HEK293 (cell line): Measurements from ENCODE around the gene MADD.

Experiments
- CTCF ChIA-PET: fragments of 350-600 bp; formaldehyde crosslinking; extraction: SDS; loops from one replicate; lab custom pipeline; 2021; ENCODE audit warnings: antibody characterized with exemption; lab: Yijun Ruan, JAX
- POLR2A ChIA-PET: fragments of 300-600 bp; formaldehyde crosslinking; extraction: SDS; loops from one replicate; lab custom pipeline; 2020; ENCODE audit warnings: antibody characterized with exemption, inconsistent platforms; lab: Yijun Ruan, JAX
- H3K27ac ChIP-seq: fragments of 200-500 bp; sonication (Bioruptor generic); 2 replicates; pipeline ENCODE4 v1.5.1; 2014; ENCODE audit warnings: low read depth, low read length, control low read depth, inconsistent platforms; ENCODE audit errors: extremely low read depth
- H3K36me3 ChIP-seq, 2 experiments: fragments of 200-500 bp in 1 of 2; sonication (Bioruptor generic) in 1 of 2; 1 replicate in 1 of 2; 2 replicates in 1 of 2; pipeline ENCODE4 v1.5.1; 2014 to 2017; ENCODE audit warnings: inconsistent platforms in 2 of 2, low read length in 2 of 2; ENCODE audit not compliant: control insufficient read depth in 2 of 2, insufficient read depth in 1 of 2
- H3K4me1 ChIP-seq: fragments of 200-500 bp; sonication (Bioruptor generic); 2 replicates; pipeline ENCODE4 v1.5.1; 2014; ENCODE audit warnings: mild to moderate bottlenecking, low read length, inconsistent platforms; ENCODE audit not compliant: control insufficient read depth, insufficient read depth
- H3K4me3 ChIP-seq: 2 replicates; pipeline ENCODE4 v1.5.1; 2011; ENCODE audit warnings: low read depth, mild to moderate bottlenecking, control low read depth, low read length, moderate library complexity
- H3K9me3 ChIP-seq: fragments of 200-500 bp; sonication (Bioruptor generic); 2 replicates; pipeline ENCODE4 v1.5.1; 2014; ENCODE audit warnings: low read depth, low read length, inconsistent platforms; ENCODE audit not compliant: control insufficient read depth, insufficient read depth
- ATF2 ChIP-seq: fragments of 450-650 bp; formaldehyde crosslinking; IDR thresholded peaks from 2 replicates; pipeline ENCODE4 v1.5.1; 2016; ENCODE audit warnings: missing biosample characterization, missing genetic modification characterization, low read depth
- GLIS1 ChIP-seq: fragments of 450-650 bp; formaldehyde crosslinking; IDR thresholded peaks from 2 replicates; pipeline ENCODE4 v1.5.1; 2016; ENCODE audit warnings: missing biosample characterization, missing genetic modification characterization
- GLIS2 ChIP-seq: fragments of 450-650 bp; formaldehyde crosslinking; IDR thresholded peaks from 2 replicates; pipeline ENCODE4 v1.5.1; 2016; ENCODE audit warnings: missing biosample characterization, missing genetic modification characterization
- HOXA7 ChIP-seq: sonication (generic); formaldehyde crosslinking; IDR thresholded peaks from 2 replicates; pipeline ENCODE4 v1.8.1; 2022; ENCODE audit warnings: missing genetic modification reagents, borderline replicate concordance
- KLF1 ChIP-seq: fragments of 450-650 bp; formaldehyde crosslinking; IDR thresholded peaks from 2 replicates; pipeline ENCODE4 v1.5.1; 2016; ENCODE audit warnings: missing biosample characterization, missing genetic modification characterization
- KLF7 ChIP-seq: fragments of 450-650 bp; formaldehyde crosslinking; IDR thresholded peaks from 2 replicates; pipeline ENCODE4 v1.5.1; 2016; ENCODE audit warnings: missing biosample characterization, missing genetic modification characterization, borderline replicate concordance
- SP3 ChIP-seq: fragments of 450-650 bp; formaldehyde crosslinking; IDR thresholded peaks from 2 replicates; pipeline ENCODE4 v1.5.1; 2016; ENCODE audit warnings: missing biosample characterization, missing genetic modification characterization
- TRIM28 ChIP-seq: IDR thresholded peaks from 2 replicates; pipeline ENCODE4 v1.6.1; 2011; ENCODE audit warnings: low read length, control low read depth, borderline replicate concordance
- ZBTB48 ChIP-seq: fragments of 450-650 bp; formaldehyde crosslinking; IDR thresholded peaks from 2 replicates; pipeline ENCODE4 v1.5.1; 2016; ENCODE audit warnings: missing biosample characterization, missing genetic modification characterization
- ZFP37 ChIP-seq: fragments of 450-650 bp; formaldehyde crosslinking; IDR thresholded peaks from 2 replicates; pipeline ENCODE4 v1.5.1; 2016; ENCODE audit warnings: missing biosample characterization, missing genetic modification characterization
- ZNF112 ChIP-seq: fragments of 450-650 bp; formaldehyde crosslinking; IDR thresholded peaks from 2 replicates; pipeline ENCODE4 v1.5.0; 2017; ENCODE audit warnings: missing biosample characterization, missing genetic modification characterization
- ZNF114 ChIP-seq: fragments of 450-650 bp; formaldehyde crosslinking; IDR thresholded peaks from 2 replicates; pipeline ENCODE4 v1.5.0; 2017; ENCODE audit warnings: missing biosample characterization, missing genetic modification characterization
- ZNF138 ChIP-seq: fragments of 450-650 bp; formaldehyde crosslinking; IDR thresholded peaks from 2 replicates; pipeline ENCODE4 v1.5.1; 2016; ENCODE audit warnings: missing biosample characterization, missing genetic modification characterization, borderline replicate concordance
- ZNF2 ChIP-seq: fragments of 450-650 bp; formaldehyde crosslinking; IDR thresholded peaks from 2 replicates; pipeline ENCODE4 v1.5.1; 2016; ENCODE audit warnings: missing biosample characterization, missing genetic modification characterization
- ZNF214 ChIP-seq: fragments of 450-650 bp; formaldehyde crosslinking; IDR thresholded peaks from 2 replicates; pipeline ENCODE4 v1.5.1; 2017; ENCODE audit warnings: missing biosample characterization, mild to moderate bottlenecking, missing genetic modification characterization, borderline replicate concordance
- ZNF292 ChIP-seq: fragments of 450-650 bp; formaldehyde crosslinking; IDR thresholded peaks from 2 replicates; pipeline ENCODE4 v1.5.1; 2016; ENCODE audit warnings: low read depth, missing biosample characterization, missing genetic modification characterization, borderline replicate concordance
- ZNF423 ChIP-seq: fragments of 450-650 bp; formaldehyde crosslinking; IDR thresholded peaks from 2 replicates; pipeline ENCODE4 v1.5.1; 2016; ENCODE audit warnings: missing biosample characterization, missing genetic modification characterization
- ZNF426 ChIP-seq: fragments of 450-650 bp; formaldehyde crosslinking; IDR thresholded peaks from 2 replicates; pipeline ENCODE4 v1.5.1; 2017; ENCODE audit warnings: missing biosample characterization, missing genetic modification characterization, mild to moderate bottlenecking, inconsistent platforms, moderate library complexity
- ZNF449 ChIP-seq: fragments of 450-650 bp; formaldehyde crosslinking; IDR thresholded peaks from 2 replicates; pipeline ENCODE4 v1.5.1; 2017; ENCODE audit warnings: missing biosample characterization, mild to moderate bottlenecking, missing genetic modification characterization, moderate library complexity
- ZNF501 ChIP-seq: fragments of 450-650 bp; formaldehyde crosslinking; IDR thresholded peaks from 2 replicates; pipeline ENCODE4 v1.5.1; 2016; ENCODE audit warnings: missing biosample characterization, missing genetic modification characterization
- ZNF544 ChIP-seq: fragments of 450-650 bp; formaldehyde crosslinking; IDR thresholded peaks from 2 replicates; pipeline ENCODE4 v1.5.0; 2017; ENCODE audit warnings: missing biosample characterization, missing genetic modification characterization
- ZNF571 ChIP-seq: fragments of 450-650 bp; formaldehyde crosslinking; IDR thresholded peaks from 2 replicates; pipeline ENCODE4 v1.5.0; 2017; ENCODE audit warnings: missing biosample characterization, missing genetic modification characterization
- ZNF621 ChIP-seq: fragments of 450-650 bp; formaldehyde crosslinking; IDR thresholded peaks from 2 replicates; pipeline ENCODE4 v1.5.1; 2017; ENCODE audit warnings: missing biosample characterization, missing genetic modification characterization
- ZNF658 ChIP-seq: fragments of 450-650 bp; formaldehyde crosslinking; IDR thresholded peaks from 2 replicates; pipeline ENCODE4; 2016; ENCODE audit warnings: missing biosample characterization, missing genetic modification characterization
- ZNF660 ChIP-seq: fragments of 450-650 bp; IDR thresholded peaks from 2 replicates; pipeline ENCODE4 v1.5.1; 2018; ENCODE audit warnings: missing biosample characterization, mild to moderate bottlenecking, missing genetic modification characterization
- ZNF76 ChIP-seq: fragments of 450-650 bp; formaldehyde crosslinking; IDR thresholded peaks from 2 replicates; pipeline ENCODE4; 2016; ENCODE audit warnings: low read depth, missing biosample characterization, missing genetic modification characterization, borderline replicate concordance
- ZNF768 ChIP-seq: fragments of 450-650 bp; formaldehyde crosslinking; IDR thresholded peaks from 2 replicates; pipeline ENCODE4 v1.5.1; 2018; ENCODE audit warnings: missing biosample characterization, mild to moderate bottlenecking, missing genetic modification characterization
- ZNF830 ChIP-seq: fragments of 450-650 bp; IDR thresholded peaks from 2 replicates; pipeline ENCODE4 v1.5.0; 2018; ENCODE audit warnings: missing biosample characterization, missing genetic modification characterization, low read depth, mild to moderate bottlenecking, moderate library complexity
- ZNF837 ChIP-seq: fragments of 450-650 bp; formaldehyde crosslinking; IDR thresholded peaks from 2 replicates; pipeline ENCODE4 v1.5.1; 2016; ENCODE audit warnings: missing biosample characterization, missing genetic modification characterization
- ZSCAN16 ChIP-seq: fragments of 450-650 bp; formaldehyde crosslinking; IDR thresholded peaks from 2 replicates; pipeline ENCODE4 v1.5.1; 2016; ENCODE audit warnings: missing biosample characterization, missing genetic modification characterization

The MADD gene

GRCh38 chr11:47375546-47376085, 105.7 kb downstream of the MADD start:
- Histone ChIP-seq H3K4me1 (no peaks in the 10 kb centered on the region), H3K27ac (no peak overlapping the region), H3K9me3 (no peaks in the 10 kb centered on the region), H3K36me3 (no peaks in the 10 kb centered on the region), H3K4me3 (no peak overlapping the region)
- TF ChIP-seq ZNF837 (tag by site-specific recombination) (no peak), ZNF2 (tag by site-specific recombination) (no peak), KLF1 (tag by site-specific recombination) (no peak), ZNF501 (no peak), ZNF114 (tag by site-specific recombination) (no peak), ZNF768 (tag by site-specific recombination) (no peak), TRIM28 (no peak), ZNF621 (tag by site-specific recombination) (no peak), ZSCAN16 (tag by site-specific recombination) (no peak), HOXA7 (no peak), ZNF426 (no peak), SP3 (tag by site-specific recombination) (no peak), ZNF658 (tag by site-specific recombination) (no peak), ZFP37 (no peak)
- CTCF ChIA-PET, result no interaction called here
- POLR2A ChIA-PET, result interaction anchor here (0.6 kb wide), 1 partner anchor 167 kb away, joined by 3 read pairs; no protein-coding TSS in a partner anchor

GRCh38 chr11:47376107-47376524, 106.2 kb downstream of the MADD start:
- ChIA-PET POLR2A (interaction anchor here (0.6 kb wide), 1 partner anchor 168 kb away, joined by 3 read pairs; no protein-coding TSS in a partner anchor), CTCF (interaction anchor here (1.0 kb wide), 1 partner anchor 21 kb away, joined by 3 read pairs; no protein-coding TSS in a partner anchor)
- Histone ChIP-seq H3K9me3 (no peaks in the 10 kb centered on the region), H3K4me1 (no peaks in the 10 kb centered on the region), H3K36me3 (no peaks in the 10 kb centered on the region), H3K4me3 (no peak overlapping the region), H3K27ac (no peak overlapping the region)
- TF ChIP-seq ZBTB48 (tag by site-specific recombination), result peak; percentile 79
- no peak for TF ChIP-seq ZNF292 (tag by site-specific recombination)

- Histone ChIP-seq H3K36me3 (no peaks in the 10 kb centered on the region), H3K4me1 (no peaks in the 10 kb centered on the region), H3K4me3 (no peak overlapping the region), H3K9me3 (no peaks in the 10 kb centered on the region), H3K27ac (no peak overlapping the region)
- CTCF ChIA-PET, result interaction anchor here (1.0 kb wide), 1 partner anchor 22 kb away, joined by 3 read pairs; no protein-coding TSS in a partner anchor
- POLR2A ChIA-PET, result no interaction called here
- TF ChIP-seq GLIS2 (tag by site-specific recombination), result no peak
- TF ChIP-seq ATF2, result no peak
- TF ChIP-seq KLF7 (tag by site-specific recombination), result no peak
- TF ChIP-seq ZNF138 (tag by site-specific recombination), result no peak
- TF ChIP-seq ZNF544, result no peak
- no peak for TF ChIP-seq ZNF571 (tag by site-specific recombination)
- TF ChIP-seq ZNF449 (tag by site-specific recombination), result no peak
- no peak for TF ChIP-seq ZNF214 (tag by site-specific recombination)
- 0 out of 2 replicates have a peak, but pooled peaks have one; percentile 15 for TF ChIP-seq ZNF76
- no peak for TF ChIP-seq ZNF830 (tag by site-specific recombination)
- no peak for TF ChIP-seq GLIS1 (tag by site-specific recombination)
- no peak for TF ChIP-seq ZNF423 (tag by site-specific recombination)
- no peak for TF ChIP-seq ZNF660 (tag by site-specific recombination)
- no peak for TF ChIP-seq ZNF112 (tag by site-specific recombination)
Observed at GRCh38 chr11:47376525-47377371, 106.8 kb downstream of the MADD start.
